GM23338 (cell line): ENCODE measurements around the gene PCSK5. TPM values are rescaled to one million over a fixed set of nuclear protein-coding genes. Genes with fewer than 3 reads are reported as not detected.

Experiments used
- ATAC-seq: fragments of 200-7000 bp; cut with Tn5 transposase; 3 replicates; pipeline ENCODE4 v1.9.1; 2020
- DNase-seq: peaks from one replicate; pipeline ENCODE4 v3.0.0-alpha.2; 2015; ENCODE audit warnings: low spot score
- H2AFZ ChIP-seq: fragments of 200-600 bp; sonication (generic); 2 replicates; pipeline ENCODE4 v1.8.0; 2016; ENCODE audit warnings: antibody characterized with exemption, mild to moderate bottlenecking, moderate library complexity
- H3F3A ChIP-seq: fragments of 200-600 bp; sonication (generic); replicated peaks from 2 replicates; pipeline ENCODE4 v1.8.0; 2017; ENCODE audit warnings: antibody characterized with exemption, mixed run types, low read depth
- H3K27ac ChIP-seq: fragments of 200-600 bp; sonication (generic); 2 replicates; pipeline ENCODE4 v1.6.1; 2016; ENCODE audit warnings: low read depth
- H3K27me3 ChIP-seq: fragments of 200-600 bp; sonication (generic); 2 replicates; pipeline ENCODE4 v1.8.0; 2016; ENCODE audit warnings: mild to moderate bottlenecking, mixed run types, moderate library complexity; ENCODE audit not compliant: insufficient read depth
- H3K36me3 ChIP-seq: fragments of 200-600 bp; sonication (generic); 2 replicates; pipeline ENCODE4 v1.8.0; 2016; ENCODE audit warnings: mild to moderate bottlenecking; ENCODE audit not compliant: insufficient read depth
- H3K4me1 ChIP-seq: fragments of 200-600 bp; sonication (generic); 2 replicates; pipeline ENCODE4 v1.8.0; 2016; ENCODE audit warnings: mild to moderate bottlenecking, moderate library complexity; ENCODE audit not compliant: insufficient read depth
- H3K4me2 ChIP-seq: fragments of 200-600 bp; sonication (generic); 2 replicates; pipeline ENCODE4 v1.7.1; 2017; ENCODE audit warnings: mixed run types
- H3K4me3 ChIP-seq: fragments of 200-600 bp; sonication (generic); 2 replicates; pipeline ENCODE4 v1.6.1; 2016; ENCODE audit warnings: mixed run types
- H3K79me2 ChIP-seq: fragments of 200-600 bp; sonication (generic); replicated peaks from 2 replicates; pipeline ENCODE4 v1.8.0; 2017; ENCODE audit warnings: mild to moderate bottlenecking; ENCODE audit not compliant: insufficient read depth
- H3K9me2 ChIP-seq: fragments of 200-600 bp; sonication (generic); 2 replicates; pipeline ENCODE4 v1.8.0; 2017; ENCODE audit not compliant: insufficient read depth
- H4K20me1 ChIP-seq: fragments of 200-600 bp; sonication (generic); replicated peaks from 2 replicates; pipeline ENCODE4 v1.8.0; 2017; ENCODE audit warnings: mild to moderate bottlenecking; ENCODE audit not compliant: insufficient read depth
- H3K27ac Mint-ChIP-seq: 2 replicates; pipeline ENCODE4 v1.8.0; 2020; ENCODE audit warnings: inconsistent platforms, mild to moderate bottlenecking, moderate library complexity, mixed read lengths
- H3K27me3 Mint-ChIP-seq: 3 replicates; pipeline ENCODE4 v1.8.0; 2022; ENCODE audit warnings: low read depth, mild to moderate bottlenecking, moderate library complexity, mixed read lengths, inconsistent platforms; ENCODE audit not compliant: insufficient read depth, poor library complexity
- H3K36me3 Mint-ChIP-seq: 3 replicates; pipeline ENCODE4 v1.8.0; 2021; ENCODE audit warnings: low read depth, mild to moderate bottlenecking, inconsistent platforms, moderate library complexity, mixed read lengths
- H3K4me1 Mint-ChIP-seq: 3 replicates; pipeline ENCODE4 v1.8.0; 2020; ENCODE audit warnings: mild to moderate bottlenecking, inconsistent platforms, mixed read lengths
- H3K4me3 Mint-ChIP-seq: 3 replicates; pipeline ENCODE4 v1.8.0; 2021; ENCODE audit warnings: moderate library complexity, mild to moderate bottlenecking, inconsistent platforms, mixed read lengths
- H3K9me3 Mint-ChIP-seq: 3 replicates; pipeline ENCODE4 v1.8.0; 2020; ENCODE audit warnings: moderate library complexity, mild to moderate bottlenecking, inconsistent platforms, mixed read lengths
- CTCF ChIP-seq, 2 experiments: fragments of 200-600 bp in 1 of 2; sonication (generic) in 1 of 2; conservative IDR thresholded peaks; 2 replicates each; pipeline versions ENCODE4 v1.5.1 to v1.6.1; 2016 to 2017; ENCODE audit warnings: antibody characterized with exemption in 2 of 2, low read depth in 2 of 2, mild to moderate bottlenecking in 2 of 2, moderate library complexity in 1 of 2
- ETS1 ChIP-seq: IDR thresholded peaks from 2 replicates; pipeline ENCODE4 v1.6.1; 2016; ENCODE audit warnings: antibody characterized with exemption
- NANOG ChIP-seq: IDR thresholded peaks from 2 replicates; pipeline ENCODE4 v1.6.1; 2016; ENCODE audit warnings: antibody characterized with exemption, borderline replicate concordance
- POLR2AphosphoS5 ChIP-seq: IDR thresholded peaks from 2 replicates; pipeline ENCODE4 v1.6.1; 2016; ENCODE audit warnings: antibody characterized with exemption, low read depth
- REST ChIP-seq: IDR thresholded peaks from one replicate; pipeline ENCODE4 v1.6.1; 2018; ENCODE audit warnings: antibody characterized with exemption; ENCODE audit not compliant: unreplicated experiment
- ZNF114 ChIP-seq: fragments of 250-450 bp; sonication (Bioruptor Pico); IDR thresholded peaks from 2 replicates; pipeline ENCODE4 v1.5.0; 2020; ENCODE audit warnings: mild to moderate bottlenecking, moderate library complexity
- polyA plus RNA-seq: library from polyadenylated mRNA; unstranded; fragments of >200 nt; fragmentation: Nextera tagmentation; extraction: Ambion mirVana; gene quantifications from 2 replicates; pipeline ENCODE4 v1.2.1, GENCODE V29; 2016
- total RNA-seq: library from RNA; depleted of rRNA; stranded (reverse); fragments of >200 nt; shearing (Covaris generic); gene quantifications from 2 replicates; pipeline ENCODE4 v1.2.3, GENCODE V29; 2014

PCSK5 gene
- total and polyA plus RNA-seq, 2 experiments from 2014 or later = 12.3 to 34.8 TPM

- Mint-ChIP-seq H3K4me1 (no peaks in the 10 kb centered on the region), H3K4me3 (no peak overlapping the region), H3K9me3 (no peaks in the 10 kb centered on the region), H3K27ac (no peak overlapping the region; the same call in 1 of the 2 replicates), H3K36me3 (no peaks in the 10 kb centered on the region), H3K27me3 (no peaks in the 10 kb centered on the region)
- no peak overlapping the region for H3K4me3 ChIP-seq
- DNase-seq (no peak), ATAC-seq (no peak)
- H3K27me3 ChIP-seq = no peaks in the 10 kb centered on the region
- no peak for TF ChIP-seq CTCF (conservative IDR thresholded peaks at IDR 0.05; ENCODE audit: low read depth in 2 of 2)
- no peak for TF ChIP-seq ZNF114 (CRISPR knock-in tag)
- TF ChIP-seq NANOG = no peak
- no peaks in the 10 kb centered on the region for H3K9me2 ChIP-seq
- H3K27ac ChIP-seq = no peak overlapping the region
- H2AFZ ChIP-seq = no peak overlapping the region
- no peaks in the 10 kb centered on the region for H4K20me1 ChIP-seq
- no peaks in the 10 kb centered on the region for H3F3A ChIP-seq
- H3K4me1 ChIP-seq = no peaks in the 10 kb centered on the region
- no peaks in the 10 kb centered on the region for H3K36me3 ChIP-seq
- no peak overlapping the region for H3K4me2 ChIP-seq
- no peaks in the 10 kb centered on the region for H3K79me2 ChIP-seq
These were observed 379.3 kb downstream of the PCSK5 start for GRCh38 chr9:76269789-76270188.

GRCh38 chr9:76271755-76272154 is 381.3 kb downstream of the PCSK5 start:
- Histone ChIP-seq H3K79me2 (no peaks in the 10 kb centered on the region), H4K20me1 (no peaks in the 10 kb centered on the region; the same call in 1 of the 2 replicates), H3K27me3 (no peaks in the 10 kb centered on the region), H3K36me3 (no peaks in the 10 kb centered on the region), H3K27ac (no peak overlapping the region), H2AFZ (no peak overlapping the region), H3K4me2 (no peak overlapping the region), H3F3A (no peaks in the 10 kb centered on the region), H3K4me1 (no peaks in the 10 kb centered on the region), H3K9me2 (no peaks in the 10 kb centered on the region), H3K4me3 (no peak overlapping the region)
- no peaks in the 10 kb centered on the region for H3K4me1 Mint-ChIP-seq
- no peak overlapping the region for H3K27ac Mint-ChIP-seq
- no peak overlapping the region for H3K4me3 Mint-ChIP-seq
- no peak for ATAC-seq
- TF ChIP-seq ETS1 (no peak), REST (no peak), POLR2AphosphoS5 (no peak)
- H3K36me3 Mint-ChIP-seq = no peaks in the 10 kb centered on the region
- no peaks in the 10 kb centered on the region for H3K27me3 Mint-ChIP-seq
- no peak for DNase-seq
- H3K9me3 Mint-ChIP-seq = no peaks in the 10 kb centered on the region
